K562 (cell line): ENCODE measurements around the gene SOCS3.

Experiments
- ASH1L ChIP-seq: fragments of 450-650 bp; IDR thresholded peaks from 2 replicates; pipeline ENCODE4 v1.6.1; 2018; ENCODE audit warnings: borderline replicate concordance, mild to moderate bottlenecking, low read depth; ENCODE audit not compliant: partially characterized antibody
- BRF1 ChIP-seq: IDR thresholded peaks from 3 replicates; pipeline ENCODE4 v1.6.1; 2011; ENCODE audit warnings: borderline replicate concordance, mild to moderate bottlenecking; ENCODE audit not compliant: insufficient read length; ENCODE audit errors: extremely low read depth
- JUND ChIP-seq, 2 experiments: IDR thresholded peaks; 2 replicates in 1 of 2; 3 replicates in 1 of 2; pipeline ENCODE4 v1.6.1; 2011; ENCODE audit warnings: borderline replicate concordance in 2 of 2, low read depth in 2 of 2, low read length in 2 of 2, improper control_type of control experiment in 1 of 2, missing biosample characterization in 1 of 2, missing genetic modification characterization in 1 of 2, missing genetic modification reagents in 1 of 2
- MEF2A ChIP-seq: IDR thresholded peaks from 2 replicates; pipeline ENCODE4 v1.6.1; 2011; ENCODE audit warnings: low read depth, mild to moderate bottlenecking, low read length, moderate library complexity; ENCODE audit not compliant: control insufficient read depth
- NFIC ChIP-seq: fragments of 450-650 bp; IDR thresholded peaks from 2 replicates; pipeline ENCODE4 v1.6.1; 2017; ENCODE audit warnings: mild to moderate bottlenecking, inconsistent platforms
- PURB ChIP-seq: sonication (generic); formaldehyde crosslinking; IDR thresholded peaks from 2 replicates; pipeline ENCODE4 v1.9.0; 2021; ENCODE audit warnings: low read depth, mild to moderate bottlenecking, missing genetic modification reagents
- TRIM28 ChIP-seq: fragments of 450-650 bp; IDR thresholded peaks from 2 replicates; pipeline ENCODE4 v1.6.1; 2017
- ZBTB2 ChIP-seq: fragments of 450-650 bp; IDR thresholded peaks from 2 replicates; pipeline ENCODE4 v1.6.1; 2016; ENCODE audit warnings: antibody characterized with exemption
- ZNF175 ChIP-seq: fragments of 200-800 bp; sonication (Bioruptor generic); IDR thresholded peaks from 2 replicates; pipeline ENCODE4 v1.6.1; 2016; ENCODE audit warnings: low read depth, mild to moderate bottlenecking, missing genetic modification characterization, missing compliant biosample characterization
- TF ChIP-seq, protein P1 (sequence below), 3 experiments: IDR thresholded peaks in 2 of 3; conservative IDR thresholded peaks in 1 of 3; 2 replicates each; pipeline ENCODE4 v1.5.1; 2011 to 2012; ENCODE audit warnings: low read length in 3 of 3, mild to moderate bottlenecking in 3 of 3, control low read depth in 2 of 3, improper control_type of control experiment in 1 of 3, inconsistent platforms in 1 of 3, low read depth in 1 of 3, mixed read lengths in 1 of 3, moderate library complexity in 1 of 3; ENCODE audit not compliant: insufficient read depth in 2 of 3

GRCh38 chr17:78306913-78307312, 53.0 kb downstream of the SOCS3 start:
- TF ChIP-seq, protein P1, sequence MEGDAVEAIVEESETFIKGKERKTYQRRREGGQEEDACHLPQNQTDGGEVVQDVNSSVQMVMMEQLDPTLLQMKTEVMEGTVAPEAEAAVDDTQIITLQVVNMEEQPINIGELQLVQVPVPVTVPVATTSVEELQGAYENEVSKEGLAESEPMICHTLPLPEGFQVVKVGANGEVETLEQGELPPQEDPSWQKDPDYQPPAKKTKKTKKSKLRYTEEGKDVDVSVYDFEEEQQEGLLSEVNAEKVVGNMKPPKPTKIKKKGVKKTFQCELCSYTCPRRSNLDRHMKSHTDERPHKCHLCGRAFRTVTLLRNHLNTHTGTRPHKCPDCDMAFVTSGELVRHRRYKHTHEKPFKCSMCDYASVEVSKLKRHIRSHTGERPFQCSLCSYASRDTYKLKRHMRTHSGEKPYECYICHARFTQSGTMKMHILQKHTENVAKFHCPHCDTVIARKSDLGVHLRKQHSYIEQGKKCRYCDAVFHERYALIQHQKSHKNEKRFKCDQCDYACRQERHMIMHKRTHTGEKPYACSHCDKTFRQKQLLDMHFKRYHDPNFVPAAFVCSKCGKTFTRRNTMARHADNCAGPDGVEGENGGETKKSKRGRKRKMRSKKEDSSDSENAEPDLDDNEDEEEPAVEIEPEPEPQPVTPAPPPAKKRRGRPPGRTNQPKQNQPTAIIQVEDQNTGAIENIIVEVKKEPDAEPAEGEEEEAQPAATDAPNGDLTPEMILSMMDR (IDR thresholded peaks at IDR 0.05 in 2 of 3, conservative IDR thresholded peaks at IDR 0.05 in 1 of 3; ENCODE audit: insufficient read depth in 2 of 3, low read depth in 1 of 3, low read length in 3 of 3), result no peak
- TF ChIP-seq PURB (CRISPR knock-in tag) (no peak), MEF2A (no peak), TRIM28 (no peak), NFIC (no peak), JUND (IDR thresholded peaks at IDR 0.05; ENCODE audit: borderline replicate concordance, low read depth, low read length) (no peak), JUND (tag; IDR thresholded peaks at IDR 0.05; ENCODE audit: borderline replicate concordance, low read depth, low read length) (no peak), ZBTB2 (no peak), ASH1L (no peak), BRF1 (no peak), ZNF175 (no peak)
